DLD1 (cell line): ENCODE data around the gene PIANP.

Experiments used
- in situ Hi-C: cut with HindIII; loops from 2 replicates; pipeline ENCODE4 v1.10.0; 2017; ENCODE audit warnings: low sequenced_read_pairs

The PIANP gene

DNA sequence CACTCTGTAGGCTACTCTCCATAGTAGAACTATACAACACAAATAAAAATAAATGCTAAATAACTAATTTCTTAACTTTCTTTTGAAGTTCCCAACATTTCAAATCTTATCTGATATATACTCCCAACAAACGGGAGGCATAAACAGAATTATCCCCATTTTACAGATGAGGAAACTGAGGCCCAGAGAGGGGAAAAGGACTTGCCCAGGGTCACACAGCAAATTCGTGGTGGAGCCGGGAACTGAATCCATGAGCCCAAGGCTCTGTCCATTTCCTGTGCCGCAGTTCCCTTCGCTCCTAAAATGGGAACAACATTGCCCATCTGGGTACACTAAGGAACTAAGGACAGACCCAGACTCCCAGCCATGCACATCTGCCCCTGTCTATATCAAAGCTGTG lies 23.7 kb downstream of the PIANP start:
- in situ Hi-C loops, result no loop called here

DNA sequence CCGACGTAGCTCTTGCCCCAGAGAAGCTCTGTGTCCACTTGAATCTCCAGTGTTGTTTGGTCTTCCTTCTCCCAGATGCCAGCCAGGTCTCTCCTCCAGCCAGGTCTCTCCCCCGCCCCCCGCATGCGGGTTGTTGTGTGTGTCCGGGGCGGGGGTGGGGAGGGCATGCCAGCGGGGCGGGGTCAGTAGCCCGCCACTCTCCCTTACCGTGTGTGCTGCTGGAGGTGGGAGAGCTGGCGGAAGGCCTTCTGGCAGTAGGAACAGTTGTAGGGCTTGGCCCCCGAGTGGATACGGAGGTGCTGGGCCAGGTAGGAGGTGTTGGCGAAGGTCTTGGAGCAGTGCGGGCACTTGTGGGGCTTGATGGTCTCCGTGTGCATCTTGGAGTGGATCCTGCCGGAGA lies 28.5 kb downstream of the PIANP start:
- in situ Hi-C loops, result no loop called here

DNA sequence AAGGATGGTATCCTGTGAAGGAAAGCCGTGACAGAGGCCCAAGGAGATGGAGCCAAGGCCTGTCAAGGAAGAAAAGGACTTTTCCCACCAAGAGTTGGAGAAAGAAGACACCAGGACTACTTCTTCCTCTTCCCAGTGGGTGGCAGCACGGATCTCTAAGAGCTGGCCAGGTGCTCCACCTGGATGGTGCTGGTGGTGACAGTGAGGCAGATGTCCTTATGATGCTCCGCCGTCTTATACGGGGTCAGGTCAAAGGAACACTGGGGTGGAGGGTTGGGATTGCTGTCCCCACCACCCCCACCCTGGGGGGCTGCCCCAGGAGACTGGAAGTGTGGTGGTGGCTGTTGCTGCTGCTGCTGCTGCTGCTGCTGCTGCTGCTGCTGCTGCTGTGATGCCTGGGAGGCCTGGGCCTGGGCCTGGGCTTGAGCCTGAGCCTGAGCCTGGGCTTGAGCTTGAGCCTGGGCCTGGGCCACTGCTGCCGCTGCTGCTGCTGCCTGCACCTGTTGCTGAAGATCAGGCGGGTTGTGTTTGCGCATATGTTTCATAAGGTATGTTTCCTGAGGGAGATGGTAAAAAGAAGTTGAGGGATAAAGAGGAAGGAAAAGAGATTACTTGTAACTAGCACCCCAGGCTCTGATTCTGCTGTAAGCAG lies 32.9 kb downstream of the PIANP start:
- in situ Hi-C loops, result no loop called here

DNA sequence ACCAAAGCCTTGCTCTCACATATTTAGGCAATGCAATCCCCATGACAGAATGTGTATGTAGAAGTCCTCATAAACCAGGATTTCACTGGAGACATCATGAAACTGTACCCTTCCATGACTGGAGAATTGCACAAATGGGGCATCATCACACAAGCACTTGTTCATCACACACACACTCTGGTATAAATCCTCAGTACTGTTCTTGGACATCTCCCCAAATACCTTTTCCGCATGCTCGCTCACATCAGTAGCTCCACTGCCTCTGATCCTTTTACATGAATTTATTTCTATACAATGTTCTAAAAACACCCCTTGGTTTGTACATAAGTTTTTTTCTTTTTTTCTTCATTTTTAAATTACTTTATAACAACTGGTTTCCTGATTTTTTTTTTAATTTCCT lies 34.4 kb downstream of the PIANP start:
- in situ Hi-C loops, result no loop called here

- in situ Hi-C loops, result no loop called here
Measured at GRCh38 chr12:6664902-6665301, 35.7 kb downstream of the PIANP start.

GRCh38 chr12:6662906-6663742 lies 37.5 kb downstream of the PIANP start, which contains the start of gene ING4:
TSS of gene ING4 (minus strand) at chr12:6663119. CDS start at chr12:6663101, 18 bp downstream.
- in situ Hi-C loops, result no loop called here

GRCh38 chr12:6662602-6662905 lies 38.1 kb downstream of the PIANP start:
- in situ Hi-C loops, result no loop called here

DNA sequence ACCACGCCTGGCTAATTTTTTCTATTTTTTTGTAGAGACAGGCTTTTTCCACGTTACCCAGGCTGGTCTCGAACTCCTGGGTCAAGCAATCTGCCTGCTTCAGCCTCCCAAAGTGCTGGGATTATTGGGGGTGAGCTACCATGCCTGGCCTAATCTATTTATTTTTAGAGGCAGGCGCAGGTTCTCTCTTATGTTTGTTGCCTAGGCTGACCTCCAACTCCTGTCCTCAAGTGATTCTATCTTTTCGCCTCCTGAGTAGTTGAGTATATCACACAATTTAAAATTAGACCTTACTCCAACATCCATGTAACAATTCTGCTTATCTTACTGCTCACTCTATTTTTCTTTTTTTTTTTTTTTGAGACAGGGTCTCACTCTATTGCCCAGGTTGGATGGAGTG lies 46.6 kb downstream of the PIANP start:
- in situ Hi-C loops, result no loop called here

DNA sequence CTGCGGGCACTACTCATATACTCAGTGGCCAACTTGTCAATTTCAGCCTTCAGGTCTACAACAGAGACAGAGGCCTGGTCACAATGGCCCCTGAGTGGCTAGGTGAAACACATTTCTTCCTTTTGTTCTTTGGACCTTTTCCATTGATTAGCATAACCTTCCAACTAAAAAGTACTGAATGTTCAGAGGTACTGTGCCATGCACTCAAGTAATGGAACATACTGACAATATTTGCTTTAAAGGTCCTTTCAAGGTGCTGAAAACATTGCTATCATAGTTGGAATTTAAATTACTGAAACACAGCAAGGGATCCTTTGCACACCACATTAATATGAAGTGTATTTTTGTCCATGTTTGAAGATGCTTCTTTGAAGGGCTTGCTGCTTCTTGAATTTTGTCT lies 47.3 kb downstream of the PIANP start:
- in situ Hi-C loops, result no loop called here

DNA sequence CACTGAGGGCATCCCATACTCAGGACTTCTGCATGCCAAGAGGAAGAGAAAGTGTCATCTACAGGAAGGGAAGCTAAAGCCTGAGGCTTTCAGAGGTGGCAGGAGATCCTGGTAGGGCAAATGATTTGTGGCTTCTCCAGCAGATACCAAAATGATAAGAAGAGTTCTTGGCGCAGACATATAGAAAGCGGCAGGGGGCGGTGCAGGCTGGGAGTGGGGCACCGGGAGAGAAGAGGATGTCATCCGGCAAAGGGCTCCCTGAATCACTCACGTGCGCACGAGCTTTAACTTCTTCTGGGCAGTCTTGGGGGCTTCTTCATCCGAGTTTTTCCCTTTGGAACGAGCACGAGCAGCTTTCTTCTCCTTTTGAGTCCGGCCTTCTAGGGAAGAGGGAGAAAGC lies 48.2 kb downstream of the PIANP start:
- in situ Hi-C loops, result no loop called here

DNA sequence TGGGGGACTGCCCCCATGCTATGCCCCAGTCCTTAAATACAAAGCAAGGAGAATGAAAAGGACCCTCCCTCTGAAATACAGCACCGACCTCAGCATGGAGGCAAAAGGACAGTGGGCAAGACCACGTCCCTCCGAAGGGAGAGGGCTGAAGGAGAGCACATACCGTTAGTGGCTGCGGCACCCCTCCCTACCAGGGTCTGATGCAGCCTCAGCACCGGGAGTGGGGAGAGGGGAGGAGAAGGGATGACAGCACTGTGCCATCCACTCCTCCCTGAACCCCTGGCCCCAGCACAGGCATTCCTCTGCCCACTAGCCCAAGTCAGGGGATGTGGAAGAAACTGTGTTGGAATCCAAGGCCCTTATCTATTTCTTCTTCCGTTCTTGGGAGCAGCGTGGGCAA lies 49.8 kb downstream of the PIANP start:
- in situ Hi-C loops, result no loop called here

DNA sequence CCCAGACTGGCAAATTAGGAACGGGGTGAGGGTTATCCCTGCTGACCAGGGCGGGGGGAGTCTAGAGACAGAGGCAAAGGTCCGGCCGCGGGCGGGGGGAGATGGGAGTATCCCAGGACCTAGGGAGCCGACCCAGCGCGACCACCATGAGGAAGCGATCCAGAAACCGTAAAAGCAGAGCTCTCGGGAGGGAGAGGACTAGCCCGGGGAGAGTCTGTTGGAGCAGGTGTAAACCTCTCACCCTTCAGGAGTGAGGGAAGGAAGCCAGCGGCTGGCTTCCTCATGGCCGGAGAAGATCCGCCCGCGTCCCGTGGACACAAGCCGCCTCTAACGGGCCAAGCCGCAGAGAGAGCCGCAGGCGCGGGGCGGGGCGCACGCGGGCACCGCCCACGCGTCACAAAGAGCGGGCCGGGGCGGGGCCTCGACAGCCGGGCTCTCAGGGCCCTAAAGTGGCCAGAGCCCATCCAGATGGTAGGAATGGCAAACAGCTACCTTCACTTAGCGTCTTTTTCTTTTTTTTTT lies 53.5 kb downstream of the PIANP start, which contains the start of gene ACRBP:
ACRBP (minus strand) TSS at position 350 of the 522 bp plus-strand sequence; CDS start at position 284, 66 bp downstream.
- in situ Hi-C loops, result no loop called here

GRCh38 chr12:6646276-6647082 lies 54.1 kb downstream of the PIANP start:
- in situ Hi-C loops, result no loop called here

DNA sequence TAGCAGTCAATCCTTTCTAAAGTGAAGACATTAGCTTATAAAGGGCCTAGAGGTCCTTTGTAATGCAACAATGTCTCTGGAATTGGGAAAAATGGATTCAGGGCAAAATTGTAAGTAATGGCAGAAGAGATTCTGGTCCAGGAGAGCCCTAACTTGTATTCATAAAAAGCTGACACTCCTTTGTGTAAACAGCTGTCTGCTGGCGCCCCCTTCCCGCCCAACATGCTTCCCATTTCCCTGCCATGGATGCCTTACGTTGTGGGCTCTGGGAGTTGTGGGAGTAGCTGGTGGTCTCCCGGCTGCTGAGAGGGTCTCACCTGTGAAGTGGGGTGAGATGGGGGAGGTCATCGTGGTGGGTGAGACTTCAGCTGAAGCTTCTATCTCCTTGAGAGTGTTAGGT lies 55.7 kb downstream of the PIANP start:
- in situ Hi-C loops, result no loop called here

- in situ Hi-C loops, result no loop called here
Measured at GRCh38 chr12:6644257-6644596, 56.4 kb downstream of the PIANP start.
